ENCODE measurements around the gene NME3.

The NME3 gene

DNA sequence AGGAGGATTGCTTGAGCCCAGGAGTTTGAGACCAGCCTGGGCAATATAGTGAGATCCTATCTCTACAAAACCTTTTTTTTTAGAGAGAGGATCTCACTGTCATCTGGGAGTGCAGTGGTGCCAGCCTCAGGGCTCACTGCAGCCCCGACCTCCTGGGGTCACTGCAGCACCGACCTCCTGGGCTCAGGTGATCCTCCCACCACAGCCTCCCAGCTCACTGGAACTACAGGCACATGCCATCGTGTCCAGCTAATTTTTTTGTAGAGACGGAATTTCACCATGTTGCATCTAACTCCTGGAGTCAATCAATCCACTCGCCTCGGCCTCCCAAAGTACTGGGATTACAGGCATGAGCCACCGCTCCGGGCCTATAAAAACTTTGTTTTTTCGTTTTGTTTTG is 50.0 kb downstream of the NME3 start:
- DNase-seq: no peak

Measured in NCI-H82 (cell line).